H9 (cell line): ENCODE results near the gene ENGASE. TPM values are rescaled to one million over a fixed set of nuclear protein-coding genes. Genes with fewer than 3 reads are reported as not detected.

Source experiments
- DNase-seq: peaks from one replicate; pipeline ENCODE4 v3.0.0-alpha.2; 2017
- H2AFZ ChIP-seq: one replicate; pipeline ENCODE4 v1.6.1; 2013; ENCODE audit warnings: mild to moderate bottlenecking, low read length, control low read depth, moderate library complexity
- H2AK5ac ChIP-seq: 2 replicates; pipeline ENCODE4 v1.6.1; 2013; ENCODE audit warnings: low read length, control low read depth, mixed read lengths; ENCODE audit not compliant: insufficient read length
- H2BK120ac ChIP-seq: one replicate; pipeline ENCODE4 v1.6.1; 2013; ENCODE audit warnings: low read depth, mild to moderate bottlenecking, low read length, control low read depth, inconsistent platforms; ENCODE audit not compliant: poor library complexity, severe bottlenecking
- H2BK12ac ChIP-seq: 2 replicates; pipeline ENCODE4 v1.6.1; 2013; ENCODE audit warnings: low read length, control low read depth, mixed read lengths, low read depth; ENCODE audit not compliant: insufficient read length
- H2BK15ac ChIP-seq: 2 replicates; pipeline ENCODE4 v1.6.1; 2013; ENCODE audit warnings: low read depth, low read length, control low read depth
- H2BK20ac ChIP-seq: one replicate; pipeline ENCODE4 v1.6.1; 2013; ENCODE audit warnings: low read depth, mild to moderate bottlenecking, low read length, control low read depth, inconsistent platforms; ENCODE audit not compliant: poor library complexity, severe bottlenecking
- H2BK5ac ChIP-seq: 2 replicates; pipeline ENCODE4 v1.6.1; 2013; ENCODE audit warnings: low read length, control low read depth, mixed read lengths; ENCODE audit not compliant: insufficient read length
- H3K14ac ChIP-seq: 2 replicates; pipeline ENCODE4 v1.6.1; 2013; ENCODE audit warnings: low read length, control low read depth; ENCODE audit not compliant: insufficient read depth
- H3K18ac ChIP-seq: 2 replicates; pipeline ENCODE4 v1.6.1; 2013; ENCODE audit warnings: low read depth, mild to moderate bottlenecking, mixed read lengths, low read length, control low read depth; ENCODE audit not compliant: insufficient read length
- H3K23ac ChIP-seq: 2 replicates; pipeline ENCODE4 v1.6.1; 2013; ENCODE audit warnings: low read length, control low read depth, mixed read lengths, low read depth; ENCODE audit not compliant: insufficient read length
- H3K23me2 ChIP-seq: 2 replicates; pipeline ENCODE4 v1.6.1; 2013; ENCODE audit warnings: low read depth, mild to moderate bottlenecking, mixed read lengths, low read length, control low read depth; ENCODE audit not compliant: insufficient read length, poor library complexity, severe bottlenecking
- H3K27ac ChIP-seq: 2 replicates; pipeline ENCODE4 v1.5.1; 2013; ENCODE audit warnings: low read length, control low read depth, mixed read lengths, low read depth; ENCODE audit not compliant: insufficient read length
- H3K27me3 ChIP-seq: 2 replicates; pipeline ENCODE4 v1.6.1; 2013; ENCODE audit warnings: low read length, control low read depth, inconsistent platforms; ENCODE audit not compliant: insufficient read depth
- H3K4ac ChIP-seq: 2 replicates; pipeline ENCODE4 v1.6.1; 2013; ENCODE audit warnings: low read depth, mild to moderate bottlenecking, control low read depth, inconsistent platforms, low read length, moderate library complexity
- H3K4me1 ChIP-seq: 2 replicates; pipeline ENCODE4 v1.6.1; 2013; ENCODE audit warnings: low read length, control low read depth, inconsistent platforms; ENCODE audit not compliant: insufficient read depth
- H3K4me2 ChIP-seq: 2 replicates; pipeline ENCODE4 v1.6.1; 2013; ENCODE audit warnings: low read length, control low read depth, mixed read lengths; ENCODE audit not compliant: insufficient read length, insufficient read depth
- H3K56ac ChIP-seq: 2 replicates; pipeline ENCODE4 v1.6.1; 2013; ENCODE audit warnings: low read depth, mild to moderate bottlenecking, mixed read lengths, low read length, control low read depth; ENCODE audit not compliant: insufficient read length
- H3K79me1 ChIP-seq: 2 replicates; pipeline ENCODE4 v1.6.1; 2013; ENCODE audit warnings: low read depth, mild to moderate bottlenecking, moderate library complexity, low read length, control low read depth, inconsistent platforms; ENCODE audit not compliant: insufficient read depth, poor library complexity, severe bottlenecking
- H3K79me2 ChIP-seq: 2 replicates; pipeline ENCODE4 v1.6.1; 2013; ENCODE audit warnings: low read length, control low read depth, inconsistent platforms; ENCODE audit not compliant: insufficient read depth
- H3K9ac ChIP-seq: 2 replicates; pipeline ENCODE4 v1.6.1; 2013; ENCODE audit warnings: low read length, control low read depth, mixed read lengths; ENCODE audit not compliant: insufficient read length; ENCODE audit errors: extremely low read depth
- H3K9me3 ChIP-seq: one replicate; pipeline ENCODE4 v1.6.1; 2013; ENCODE audit warnings: low read depth, low read length, inconsistent platforms; ENCODE audit not compliant: control insufficient read depth
- H3T11ph ChIP-seq: one replicate; pipeline ENCODE4 v1.6.1; 2013; ENCODE audit warnings: mild to moderate bottlenecking, low read length, control low read depth, inconsistent platforms
- H4K20me1 ChIP-seq: one replicate; pipeline ENCODE4 v1.6.1; 2013; ENCODE audit not compliant: control insufficient read depth, insufficient read length, insufficient read depth
- H4K5ac ChIP-seq: 2 replicates; pipeline ENCODE4 v1.6.1; 2013; ENCODE audit warnings: low read depth, mild to moderate bottlenecking, mixed read lengths, low read length, control low read depth; ENCODE audit not compliant: insufficient read length
- H4K8ac ChIP-seq: replicated peaks from 2 replicates; pipeline ENCODE4 v1.6.1; 2013; ENCODE audit warnings: low read length, control low read depth, mixed read lengths, low read depth; ENCODE audit not compliant: insufficient read length
- H4K91ac ChIP-seq: 2 replicates; pipeline ENCODE4 v1.6.1; 2013; ENCODE audit warnings: low read depth, mild to moderate bottlenecking, moderate library complexity, mixed read lengths, low read length, control low read depth; ENCODE audit not compliant: insufficient read length
- H3K27ac Mint-ChIP-seq, 3 experiments: 2 replicates in 2 of 3; 3 replicates in 1 of 3; pipeline ENCODE4 v1.8.0; 2020 to 2021; ENCODE audit warnings: mixed read lengths in 3 of 3, mild to moderate bottlenecking in 1 of 3, moderate library complexity in 1 of 3
- H3K27me3 Mint-ChIP-seq: 2 replicates; pipeline ENCODE4 v1.8.0; 2021; ENCODE audit warnings: low read depth, mild to moderate bottlenecking, moderate library complexity, mixed read lengths
- H3K36me3 Mint-ChIP-seq, 3 experiments: 2 replicates in 2 of 3; 3 replicates in 1 of 3; pipeline ENCODE4 v1.8.0; 2020 to 2021; ENCODE audit warnings: low read depth in 3 of 3, mixed read lengths in 3 of 3; ENCODE audit not compliant: insufficient read depth in 1 of 3
- H3K4me1 Mint-ChIP-seq, 2 experiments: 2 replicates each; pipeline ENCODE4 v1.8.0; 2020; ENCODE audit warnings: mixed read lengths in 2 of 2
- H3K4me3 Mint-ChIP-seq, 2 experiments: 2 replicates in 1 of 2; 3 replicates in 1 of 2; pipeline ENCODE4 v1.8.0; 2020 to 2021; ENCODE audit warnings: mild to moderate bottlenecking in 2 of 2, mixed read lengths in 2 of 2, moderate library complexity in 1 of 2
- H3K9me3 Mint-ChIP-seq, 2 experiments: 2 replicates in 1 of 2; 3 replicates in 1 of 2; pipeline ENCODE4 v1.8.0; 2020; ENCODE audit warnings: mild to moderate bottlenecking in 2 of 2, mixed read lengths in 2 of 2, moderate library complexity in 1 of 2
- CTCF ChIP-seq: fragments of 200-600 bp; sonication (generic); conservative IDR thresholded peaks from 3 replicates; pipeline ENCODE4 v1.8.0; 2021; ENCODE audit warnings: antibody characterized with exemption, mild to moderate bottlenecking
- WGBS: extraction: QIAGEN DNeasy Blood & Tissue Kit; methylation state at CpG from one replicate; pipeline ENCODE4 v1.1.7; 2013; ENCODE audit warnings: missing lambda C conversion rate, low lambda C conversion rate, mixed read lengths; ENCODE audit not compliant: insufficient read length; ENCODE audit errors: extremely low coverage; 5-methylcytosine and 5-hydroxymethylcytosine counted together
- total RNA-seq: library from RNA; stranded (reverse); gene quantifications from 2 replicates; pipeline ENCODE4 v1.2.1, GENCODE V29; 2021

Gene ENGASE
- total RNA-seq, 1 experiment from 2014 or later: 20.6 TPM

DNA sequence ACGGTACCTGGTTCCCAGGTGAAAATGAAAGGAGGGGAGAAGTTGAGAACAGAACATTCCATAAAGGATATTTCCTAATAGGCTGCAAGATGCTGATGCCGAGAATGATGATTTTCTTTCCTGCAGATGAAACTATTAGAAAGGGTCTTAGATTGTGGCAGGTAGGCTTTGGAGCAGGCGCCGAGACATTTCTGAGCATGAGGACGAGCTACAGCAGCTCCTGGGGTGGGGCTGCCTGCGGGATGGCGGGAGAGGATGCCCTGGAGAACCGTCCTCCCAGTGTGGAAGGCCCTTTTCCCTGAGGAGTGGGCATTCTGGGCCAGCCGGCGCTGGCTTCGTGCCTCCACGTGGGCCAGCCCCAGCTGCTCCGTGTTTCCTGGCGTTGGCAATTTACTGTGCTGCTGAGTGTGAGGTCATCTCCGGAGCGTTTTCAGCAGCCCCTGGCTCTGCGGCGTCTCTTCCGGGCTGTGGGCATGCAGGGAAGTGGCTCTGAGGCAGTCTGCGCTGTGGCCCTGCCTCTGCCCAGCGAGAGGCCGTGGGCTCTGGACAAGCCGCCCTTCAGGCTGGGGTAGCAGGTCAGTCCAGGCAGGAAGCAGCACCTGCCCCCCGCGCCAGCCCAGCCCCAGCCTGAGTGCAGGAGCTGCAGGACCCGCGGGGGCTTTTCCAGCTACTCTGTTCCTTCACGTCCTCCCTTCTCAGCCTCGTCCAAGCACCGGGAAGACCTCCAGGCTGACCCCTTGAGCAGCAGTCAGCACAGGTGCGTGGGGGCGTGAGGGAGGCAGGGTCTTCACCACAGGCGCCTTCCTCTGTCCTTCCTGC, 12.2 kb downstream of the ENGASE start:
- Mint-ChIP-seq H3K27me3 (no peaks in the 10 kb centered on the region), H3K4me1 (peaks cover 0 to 3% of the 10 kb centered on the region in 2 experiments; a peak in 2 of 4 replicates), H3K36me3 (peaks cover under 1 to 18% (median 7%) of the 10 kb centered on the region in 3 experiments; a peak in 6 of 7 replicates), H3K9me3 (peaks cover 0 to 1% of the 10 kb centered on the region in 2 experiments; a peak in 2 of 5 replicates), H3K4me3 (no peak overlapping the region), H3K27ac (no peak overlapping the region)
- Histone ChIP-seq H3K14ac (no peak overlapping the region), H3K27me3 (no peaks in the 10 kb centered on the region), H2AK5ac (no peak overlapping the region), H3T11ph (no peak overlapping the region), H3K9ac (no peak overlapping the region), H3K9me3 (no peaks in the 10 kb centered on the region), H4K91ac (no peak overlapping the region), H2AFZ (no peak overlapping the region), H4K5ac (no peak overlapping the region), H2BK15ac (no peak overlapping the region), H3K23ac (no peak overlapping the region), H3K4ac (no peak overlapping the region), H2BK5ac (no peak overlapping the region), H3K23me2 (no peaks in the 10 kb centered on the region), H4K8ac (no peak overlapping the region), H2BK12ac (no peak overlapping the region), H3K27ac (no peak overlapping the region), H3K56ac (no peak overlapping the region), H2BK120ac (no peak overlapping the region), H3K79me1 (no peaks in the 10 kb centered on the region), H4K20me1 (no peaks in the 10 kb centered on the region), H3K18ac (no peak overlapping the region), H2BK20ac (no peak overlapping the region), H3K79me2 (no peaks in the 10 kb centered on the region), H3K4me2 (no peak overlapping the region), H3K4me1 (no peaks in the 10 kb centered on the region)
- TF ChIP-seq CTCF: no peak
- WGBS: no CpG with 5 or more reads among the region's 33 CpGs
- no peak for DNase-seq
